ENCODE measurements around the gene GP9. TPM values are rescaled to one million over a fixed set of nuclear protein-coding genes. Genes with fewer than 3 reads are reported as not detected.
"Not testable (repeated sequence)": the region's sequence is repeated elsewhere in the genome, so short reads cannot be mapped to it uniquely, and the experiment has no call there.

The GP9 gene
- total RNA-seq, 1 donor from 2014 or later: 1.5 TPM

GRCh38 chr3:129084501-129084900 lies 23.9 kb downstream of the GP9 start:
- no peaks in the 10 kb centered on the region for H3K9me3 Mint-ChIP-seq (ENCODE audit: unreplicated experiment)
- peaks cover 16% of the 10 kb centered on the region for H3K4me1 Mint-ChIP-seq (ENCODE audit: unreplicated experiment)
- no peak overlapping the region for H3K4me3 Mint-ChIP-seq (ENCODE audit: unreplicated experiment)
- H3K36me3 Mint-ChIP-seq (ENCODE audit: low read depth, unreplicated experiment): no peaks in the 10 kb centered on the region
- peaks cover 7% of the 10 kb centered on the region for H3K27me3 Mint-ChIP-seq (ENCODE audit: unreplicated experiment)
- DNase-seq (ENCODE audit: low spot score): no peak
- H3K27ac Mint-ChIP-seq (ENCODE audit: unreplicated experiment): no peak overlapping the region
- TF ChIP-seq CTCF (IDR thresholded peaks at IDR 0.05; ENCODE audit: unreplicated experiment): no peak

- no peak overlapping the region for H3K27ac Mint-ChIP-seq (ENCODE audit: unreplicated experiment)
- H3K4me3 Mint-ChIP-seq (ENCODE audit: unreplicated experiment): no peak overlapping the region
- peaks cover 16% of the 10 kb centered on the region for H3K4me1 Mint-ChIP-seq (ENCODE audit: unreplicated experiment)
- H3K36me3 Mint-ChIP-seq (ENCODE audit: low read depth, unreplicated experiment): no peaks in the 10 kb centered on the region
- no peaks in the 10 kb centered on the region for H3K9me3 Mint-ChIP-seq (ENCODE audit: unreplicated experiment)
- H3K27me3 Mint-ChIP-seq (ENCODE audit: unreplicated experiment): peaks cover 7% of the 10 kb centered on the region
- no peak for DNase-seq (ENCODE audit: low spot score)
- TF ChIP-seq CTCF (IDR thresholded peaks at IDR 0.05; ENCODE audit: unreplicated experiment): no peak
These were observed 24.7 kb downstream of the GP9 start for GRCh38 chr3:129085165-129085715.

GRCh38 chr3:129085818-129086217 lies 25.2 kb downstream of the GP9 start:
- Mint-ChIP-seq H3K36me3 (ENCODE audit: low read depth, unreplicated experiment) (no peaks in the 10 kb centered on the region), H3K4me1 (ENCODE audit: unreplicated experiment) (peaks cover 16% of the 10 kb centered on the region), H3K27ac (ENCODE audit: unreplicated experiment) (no peak overlapping the region), H3K4me3 (ENCODE audit: unreplicated experiment) (no peak overlapping the region), H3K27me3 (ENCODE audit: unreplicated experiment) (peaks cover 7% of the 10 kb centered on the region), H3K9me3 (ENCODE audit: unreplicated experiment) (no peaks in the 10 kb centered on the region)
- no peak for DNase-seq (ENCODE audit: low spot score)
- no peak for TF ChIP-seq CTCF (IDR thresholded peaks at IDR 0.05; ENCODE audit: unreplicated experiment)

GRCh38 chr3:129087138-129087702 lies 26.6 kb downstream of the GP9 start:
- no peak for TF ChIP-seq CTCF (IDR thresholded peaks at IDR 0.05; ENCODE audit: unreplicated experiment)
- H3K9me3 Mint-ChIP-seq (ENCODE audit: unreplicated experiment): no peaks in the 10 kb centered on the region
- H3K27ac Mint-ChIP-seq (ENCODE audit: unreplicated experiment): no peak overlapping the region
- H3K27me3 Mint-ChIP-seq (ENCODE audit: unreplicated experiment): peaks cover 5% of the 10 kb centered on the region
- no peak for DNase-seq (ENCODE audit: low spot score)
- peaks cover 7% of the 10 kb centered on the region for H3K4me1 Mint-ChIP-seq (ENCODE audit: unreplicated experiment)
- H3K4me3 Mint-ChIP-seq (ENCODE audit: unreplicated experiment): no peak overlapping the region
- H3K36me3 Mint-ChIP-seq (ENCODE audit: low read depth, unreplicated experiment): peaks cover 3% of the 10 kb centered on the region

GRCh38 chr3:129087904-129088303 lies 27.3 kb downstream of the GP9 start:
- H3K9me3 Mint-ChIP-seq (ENCODE audit: unreplicated experiment); H3K4me3 Mint-ChIP-seq (ENCODE audit: unreplicated experiment); H3K36me3 Mint-ChIP-seq (ENCODE audit: low read depth, unreplicated experiment); H3K4me1 Mint-ChIP-seq (ENCODE audit: unreplicated experiment); H3K27me3 Mint-ChIP-seq (ENCODE audit: unreplicated experiment); H3K27ac Mint-ChIP-seq (ENCODE audit: unreplicated experiment): not testable (repeated sequence)
- DNase-seq (ENCODE audit: low spot score): peak; percentile 61

- not testable (repeated sequence) for H3K27ac Mint-ChIP-seq (ENCODE audit: unreplicated experiment); H3K4me3 Mint-ChIP-seq (ENCODE audit: unreplicated experiment); H3K9me3 Mint-ChIP-seq (ENCODE audit: unreplicated experiment); H3K36me3 Mint-ChIP-seq (ENCODE audit: low read depth, unreplicated experiment); H3K27me3 Mint-ChIP-seq (ENCODE audit: unreplicated experiment); DNase-seq (ENCODE audit: low spot score); H3K4me1 Mint-ChIP-seq (ENCODE audit: unreplicated experiment)
These were observed 27.7 kb downstream of the GP9 start for GRCh38 chr3:129088312-129088711.
